GM21723 (cell line): ENCODE data around the gene ANKRD34C.

Experiments
- ATAC-seq: cut with Tn5 transposase; IDR thresholded peaks from one replicate; pipeline ENCODE4 v1.9.1; 2021; ENCODE audit warnings: mild to moderate bottlenecking, moderate library complexity; ENCODE audit not compliant: unreplicated experiment

The ANKRD34C gene

GRCh38 chr15:79282371-79283251 is at the start of gene ANKRD34C:
TSS of gene ANKRD34C (plus strand) at chr15:79282722. CDS start at chr15:79293285, 10,563 bp downstream.
- no peak for ATAC-seq

GRCh38 chr15:79233236-79233635 is 49.3 kb upstream of the ANKRD34C start:
- ATAC-seq = no peak

GRCh38 chr15:79240036-79240435 is 42.5 kb upstream of the ANKRD34C start:
- no peak for ATAC-seq

- ATAC-seq = no peak
Observed at GRCh38 chr15:79243723-79244122, 38.8 kb upstream of the ANKRD34C start.

- ATAC-seq = no peak
Observed at GRCh38 chr15:79244876-79245275, 37.6 kb upstream of the ANKRD34C start.

- ATAC-seq = no peak
Observed at GRCh38 chr15:79248183-79248582, 34.3 kb upstream of the ANKRD34C start.

- ATAC-seq = no peak
Observed at GRCh38 chr15:79257454-79257853, 25.1 kb upstream of the ANKRD34C start.

GRCh38 chr15:79261836-79262235 is 20.7 kb upstream of the ANKRD34C start:
- no peak for ATAC-seq

- ATAC-seq = no peak
Observed at GRCh38 chr15:79265167-79265566, 17.4 kb upstream of the ANKRD34C start.

GRCh38 chr15:79265987-79266579 is 16.4 kb upstream of the ANKRD34C start:
- no peak for ATAC-seq

GRCh38 chr15:79283252-79284048 is 928 bp downstream of the ANKRD34C start:
- ATAC-seq = no peak

- ATAC-seq = no peak
Observed at GRCh38 chr15:79290642-79291275, 8.2 kb downstream of the ANKRD34C start.

GRCh38 chr15:79292011-79292410 is 9.5 kb downstream of the ANKRD34C start:
- ATAC-seq = no peak

- no peak for ATAC-seq
Observed at GRCh38 chr15:79294075-79294474, 11.6 kb downstream of the ANKRD34C start.

- ATAC-seq = no peak
Observed at GRCh38 chr15:79296583-79296982, 14.1 kb downstream of the ANKRD34C start.

GRCh38 chr15:79299126-79299840 is 16.8 kb downstream of the ANKRD34C start:
- ATAC-seq = no peak

GRCh38 chr15:79299841-79300235 is 17.3 kb downstream of the ANKRD34C start:
- ATAC-seq = no peak

GRCh38 chr15:79307251-79307650 is 24.7 kb downstream of the ANKRD34C start:
- ATAC-seq = no peak

GRCh38 chr15:79308874-79309273 is 26.4 kb downstream of the ANKRD34C start:
- ATAC-seq = no peak

GRCh38 chr15:79310612-79310984 is 28.1 kb downstream of the ANKRD34C start:
- ATAC-seq = peak; percentile 36
